GM12801 (cell line): ENCODE data around the gene SKA3.

ENCODE experiments used
- TF ChIP-seq, protein P1 (sequence below): IDR thresholded peaks from one replicate; pipeline ENCODE4 v1.5.1; 2011; ENCODE audit warnings: control low read depth; ENCODE audit not compliant: insufficient read length; ENCODE audit errors: extremely low read depth

The SKA3 gene

DNA sequence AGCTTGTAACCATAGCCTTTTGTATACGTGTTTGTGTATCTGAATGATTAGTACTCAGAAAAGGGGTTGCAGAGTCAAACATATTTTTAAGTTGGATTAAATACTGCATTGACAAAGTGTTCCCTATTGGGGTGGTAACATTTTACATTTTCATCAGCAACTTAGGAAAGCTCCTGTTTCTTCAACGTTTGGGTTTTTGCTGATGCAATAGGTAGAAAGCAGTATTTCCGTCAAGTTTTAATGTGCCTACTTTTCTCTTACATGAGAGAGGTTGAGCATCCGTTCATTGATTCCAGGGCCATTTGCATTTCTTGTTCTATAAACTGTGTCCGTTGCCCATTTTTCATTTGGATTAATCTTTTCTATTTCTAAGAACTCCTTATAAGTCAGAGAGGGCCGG lies 56.2 kb downstream of the SKA3 start:
- TF ChIP-seq, protein P1, sequence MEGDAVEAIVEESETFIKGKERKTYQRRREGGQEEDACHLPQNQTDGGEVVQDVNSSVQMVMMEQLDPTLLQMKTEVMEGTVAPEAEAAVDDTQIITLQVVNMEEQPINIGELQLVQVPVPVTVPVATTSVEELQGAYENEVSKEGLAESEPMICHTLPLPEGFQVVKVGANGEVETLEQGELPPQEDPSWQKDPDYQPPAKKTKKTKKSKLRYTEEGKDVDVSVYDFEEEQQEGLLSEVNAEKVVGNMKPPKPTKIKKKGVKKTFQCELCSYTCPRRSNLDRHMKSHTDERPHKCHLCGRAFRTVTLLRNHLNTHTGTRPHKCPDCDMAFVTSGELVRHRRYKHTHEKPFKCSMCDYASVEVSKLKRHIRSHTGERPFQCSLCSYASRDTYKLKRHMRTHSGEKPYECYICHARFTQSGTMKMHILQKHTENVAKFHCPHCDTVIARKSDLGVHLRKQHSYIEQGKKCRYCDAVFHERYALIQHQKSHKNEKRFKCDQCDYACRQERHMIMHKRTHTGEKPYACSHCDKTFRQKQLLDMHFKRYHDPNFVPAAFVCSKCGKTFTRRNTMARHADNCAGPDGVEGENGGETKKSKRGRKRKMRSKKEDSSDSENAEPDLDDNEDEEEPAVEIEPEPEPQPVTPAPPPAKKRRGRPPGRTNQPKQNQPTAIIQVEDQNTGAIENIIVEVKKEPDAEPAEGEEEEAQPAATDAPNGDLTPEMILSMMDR = no peak

DNA sequence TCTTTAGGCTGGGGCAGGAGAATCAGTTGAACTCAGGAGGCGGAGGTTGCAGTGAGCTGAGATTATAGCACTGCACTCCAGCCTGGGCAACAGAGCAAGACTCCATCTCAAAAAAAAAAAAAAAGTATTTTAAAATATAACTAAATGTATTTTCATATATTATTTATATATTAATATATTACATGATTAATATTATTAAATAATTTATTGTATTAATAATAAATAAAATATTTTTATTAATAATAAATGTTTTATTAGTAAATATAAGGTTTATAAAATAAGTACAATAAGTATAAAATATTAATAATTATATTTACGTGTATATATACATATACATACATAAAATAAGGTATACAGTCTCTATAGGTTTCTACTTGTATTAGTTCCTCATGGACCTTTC lies 56.8 kb downstream of the SKA3 start:
- TF ChIP-seq, protein P1 = no peak

DNA sequence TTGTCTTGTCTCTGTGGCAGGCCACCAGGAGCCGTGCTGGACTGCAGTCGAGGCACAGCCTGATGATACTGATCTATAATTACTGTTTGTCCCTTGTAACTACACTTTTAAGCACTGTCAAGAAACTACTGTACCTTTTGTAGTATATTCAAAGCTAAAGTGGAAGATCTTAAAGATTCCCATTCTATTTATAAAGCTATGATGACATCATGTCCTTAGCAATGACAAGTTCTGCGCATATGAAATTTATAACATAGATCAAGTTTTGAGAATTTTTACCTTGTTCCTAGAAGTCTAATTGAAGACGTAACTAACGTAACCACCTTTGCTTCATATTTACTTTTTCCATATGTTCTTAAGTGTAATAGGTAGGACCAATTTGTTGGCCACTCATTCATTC lies 58.2 kb downstream of the SKA3 start:
- TF ChIP-seq, protein P1 = no peak

DNA sequence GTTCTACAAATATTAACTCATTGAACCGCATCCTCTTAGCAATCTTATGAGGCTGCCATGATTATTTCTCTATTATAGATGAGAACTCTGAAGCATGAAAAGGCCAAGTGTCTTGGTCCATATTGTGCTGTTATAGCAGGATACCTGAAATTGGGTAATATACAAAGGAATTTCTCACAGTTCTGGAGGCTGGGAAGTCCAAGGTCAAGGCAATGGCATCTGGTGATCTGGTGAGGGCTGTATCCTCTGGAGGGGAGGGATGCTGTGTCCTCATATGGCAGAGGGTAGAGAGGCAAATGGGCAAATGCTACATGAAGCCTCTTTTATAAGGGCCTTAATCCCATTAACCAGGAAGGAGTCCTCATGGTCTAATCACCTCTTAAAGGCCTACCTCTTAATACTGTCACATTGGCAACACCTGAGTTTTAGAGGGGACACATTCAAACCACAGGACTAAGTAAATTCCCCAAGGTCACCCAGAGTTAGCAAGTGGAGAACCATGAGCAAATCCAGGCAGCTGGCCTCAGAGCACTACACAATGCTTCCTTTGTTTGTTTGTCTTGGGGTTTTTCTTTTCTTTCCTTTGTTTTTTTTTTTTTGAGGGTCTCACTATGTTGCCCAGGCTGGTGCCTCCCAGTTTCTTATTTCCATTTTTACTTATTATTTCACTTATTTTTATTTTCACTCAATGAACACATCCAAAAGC lies 59.1 kb downstream of the SKA3 start:
- TF ChIP-seq, protein P1 = no peak

DNA sequence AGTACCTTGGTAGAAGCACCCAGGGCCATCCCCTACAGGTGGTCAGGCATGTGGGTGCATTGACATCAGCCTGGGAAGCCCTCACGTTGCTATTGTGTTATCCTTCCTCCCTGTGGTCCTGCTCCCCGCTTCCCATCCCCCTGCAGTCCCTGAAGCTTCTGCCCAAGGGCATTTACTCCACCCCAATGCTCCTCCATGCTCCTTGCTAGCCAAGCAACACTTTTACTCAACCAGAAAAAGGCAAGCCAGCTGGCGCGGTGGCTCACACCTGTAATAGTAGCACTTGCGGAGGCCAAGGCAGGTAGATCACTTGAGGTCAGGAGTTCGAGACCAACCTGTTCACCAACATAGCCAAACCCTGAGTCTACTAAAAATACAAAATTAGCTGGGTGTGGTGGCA lies 60.2 kb downstream of the SKA3 start:
- TF ChIP-seq, protein P1 = no peak

DNA sequence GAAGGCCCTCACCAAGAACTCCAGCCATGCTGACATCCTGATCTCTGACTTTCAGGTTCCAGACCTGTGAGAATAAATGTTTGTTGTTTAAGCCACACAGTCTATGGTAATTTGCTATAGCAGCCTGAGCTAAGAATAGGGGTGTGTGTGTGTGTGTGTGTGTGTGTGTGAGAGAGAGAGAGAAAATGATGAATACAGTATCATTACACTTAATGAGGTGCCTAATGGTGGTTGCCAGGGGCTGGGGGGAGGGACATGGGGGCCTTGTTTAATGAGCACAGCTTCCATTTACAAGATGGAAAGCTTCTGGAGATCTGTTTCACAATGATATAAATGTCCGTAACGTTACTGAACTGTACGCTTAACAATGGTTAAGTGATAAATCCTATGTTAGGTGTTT lies 61.1 kb downstream of the SKA3 start:
- TF ChIP-seq, protein P1 = no peak

DNA sequence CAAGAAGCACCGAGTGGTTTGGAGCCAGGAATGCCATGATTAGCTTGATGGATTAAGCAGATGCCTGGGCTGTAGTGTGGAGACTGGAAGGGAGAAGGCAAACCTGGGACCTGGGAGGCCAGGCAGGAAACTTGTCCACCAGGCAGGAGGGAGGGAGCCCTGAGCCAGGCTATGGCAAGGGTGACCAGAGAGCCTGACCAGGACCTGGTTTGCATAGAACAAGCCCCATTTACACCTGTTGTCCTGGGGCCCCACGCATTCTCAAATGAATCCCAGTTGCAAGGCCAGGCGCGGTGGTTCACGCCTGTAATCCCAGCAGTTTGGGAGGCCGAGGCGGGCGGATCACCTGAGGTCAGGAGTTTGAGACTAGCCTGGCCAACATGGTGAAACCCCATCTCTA lies 64.8 kb downstream of the SKA3 start:
- TF ChIP-seq, protein P1 = no peak
